ENCODE measurements around the gene TIAM2. TPM values are rescaled to one million over a fixed set of nuclear protein-coding genes. Genes with fewer than 3 reads are reported as not detected.

TIAM2 gene
- total RNA-seq, 4 donors from 2014 or later, result 6.5 to 13.4 (median 10.7) TPM

GRCh38 chr6:155213611-155214372, 218.7 kb downstream of the TIAM2 start:
- TF ChIP-seq, protein P1, sequence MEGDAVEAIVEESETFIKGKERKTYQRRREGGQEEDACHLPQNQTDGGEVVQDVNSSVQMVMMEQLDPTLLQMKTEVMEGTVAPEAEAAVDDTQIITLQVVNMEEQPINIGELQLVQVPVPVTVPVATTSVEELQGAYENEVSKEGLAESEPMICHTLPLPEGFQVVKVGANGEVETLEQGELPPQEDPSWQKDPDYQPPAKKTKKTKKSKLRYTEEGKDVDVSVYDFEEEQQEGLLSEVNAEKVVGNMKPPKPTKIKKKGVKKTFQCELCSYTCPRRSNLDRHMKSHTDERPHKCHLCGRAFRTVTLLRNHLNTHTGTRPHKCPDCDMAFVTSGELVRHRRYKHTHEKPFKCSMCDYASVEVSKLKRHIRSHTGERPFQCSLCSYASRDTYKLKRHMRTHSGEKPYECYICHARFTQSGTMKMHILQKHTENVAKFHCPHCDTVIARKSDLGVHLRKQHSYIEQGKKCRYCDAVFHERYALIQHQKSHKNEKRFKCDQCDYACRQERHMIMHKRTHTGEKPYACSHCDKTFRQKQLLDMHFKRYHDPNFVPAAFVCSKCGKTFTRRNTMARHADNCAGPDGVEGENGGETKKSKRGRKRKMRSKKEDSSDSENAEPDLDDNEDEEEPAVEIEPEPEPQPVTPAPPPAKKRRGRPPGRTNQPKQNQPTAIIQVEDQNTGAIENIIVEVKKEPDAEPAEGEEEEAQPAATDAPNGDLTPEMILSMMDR (IDR thresholded peaks at IDR 0.05; ENCODE audit: low read depth), result no peak

DNA sequence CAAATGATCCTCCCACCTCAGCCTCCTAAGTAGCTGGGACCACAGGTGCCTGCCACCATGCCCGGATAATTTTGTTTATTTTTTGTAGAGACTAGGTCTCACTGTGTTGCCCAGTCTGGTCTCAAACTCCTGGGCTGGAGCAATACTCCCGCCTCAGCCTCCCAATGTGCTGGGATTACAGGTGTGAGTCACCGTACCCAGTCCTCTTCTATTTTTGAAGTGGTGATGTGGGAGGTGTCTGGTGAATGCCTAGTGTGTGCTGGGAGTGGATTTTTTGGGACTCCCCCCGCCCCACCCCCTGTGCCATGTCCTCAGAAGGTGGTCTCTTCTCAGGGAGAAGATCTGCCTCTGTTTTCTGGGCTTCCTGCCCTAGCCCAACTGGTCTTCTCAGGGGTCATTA, 220.8 kb downstream of the TIAM2 start:
- TF ChIP-seq, protein P1 (IDR thresholded peaks at IDR 0.05; ENCODE audit: low read depth), result no peak

GRCh38 chr6:155216312-155217046, 221.4 kb downstream of the TIAM2 start:
- TF ChIP-seq, protein P1 (IDR thresholded peaks at IDR 0.05; ENCODE audit: low read depth), result no peak

- TF ChIP-seq, protein P1 (IDR thresholded peaks at IDR 0.05; ENCODE audit: low read depth), result no peak
Measured at GRCh38 chr6:155219299-155219698, 224.2 kb downstream of the TIAM2 start.

DNA sequence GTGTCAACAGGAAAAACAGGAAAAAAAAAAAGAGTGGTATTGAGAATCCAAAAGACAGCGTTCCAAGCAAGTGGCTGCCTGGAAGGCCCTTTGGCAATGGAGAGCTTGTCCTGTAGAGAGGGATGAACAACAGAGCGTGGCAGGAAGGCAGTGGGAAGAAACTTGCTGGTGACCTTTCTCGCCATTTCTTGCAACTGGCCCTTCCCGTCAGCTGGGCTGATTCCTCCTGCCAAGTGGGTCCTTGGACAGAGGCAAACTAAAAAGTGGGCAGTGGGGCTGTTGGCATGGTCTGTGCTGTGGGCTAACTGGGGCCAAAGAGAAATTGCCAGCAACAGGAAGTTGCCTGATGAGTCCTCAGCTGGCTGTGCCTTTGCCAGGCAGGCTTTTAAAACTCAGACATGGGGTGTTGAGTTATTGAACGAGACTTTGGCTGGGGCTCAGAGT, 224.8 kb downstream of the TIAM2 start:
- TF ChIP-seq, protein P1 (IDR thresholded peaks at IDR 0.05; ENCODE audit: low read depth), result no peak

- TF ChIP-seq, protein P1 (IDR thresholded peaks at IDR 0.05; ENCODE audit: low read depth), result no peak
Measured at GRCh38 chr6:155221086-155221485, 226.0 kb downstream of the TIAM2 start.

GRCh38 chr6:155222506-155222905, 227.4 kb downstream of the TIAM2 start:
- TF ChIP-seq, protein P1 (IDR thresholded peaks at IDR 0.05; ENCODE audit: low read depth), result no peak

Measured in subcutaneous adipose tissue (tissue), 4 donors.